Measurements from ENCODE around the gene EMC9.
A peak's percentile ranks its signal among the peaks of the same experiment; 100 is the strongest.
"Not testable (repeated sequence)": the region's sequence is repeated elsewhere in the genome, so short reads cannot be mapped to it uniquely, and the experiment has no call there.

EMC9 gene

GRCh38 chr14:24108336-24108874, 33.0 kb downstream of the EMC9 start:
- no peak for DNase-seq (ENCODE audit: low read depth in 2 of 2)

- no peak for DNase-seq (ENCODE audit: low read depth in 2 of 2)
Observed at GRCh38 chr14:24106672-24107271, 34.6 kb downstream of the EMC9 start.

- DNase-seq (ENCODE audit: low read depth in 2 of 2): not testable (repeated sequence)
Observed at GRCh38 chr14:24105609-24106239, 35.7 kb downstream of the EMC9 start.

GRCh38 chr14:24103451-24103850, 37.9 kb downstream of the EMC9 start:
- no peak for DNase-seq (ENCODE audit: low read depth in 2 of 2)

GRCh38 chr14:24102357-24103048, 38.9 kb downstream of the EMC9 start:
- no peak for DNase-seq (ENCODE audit: low read depth in 2 of 2)

- no peak for DNase-seq (ENCODE audit: low read depth in 2 of 2)
Observed at GRCh38 chr14:24100982-24101494, 40.4 kb downstream of the EMC9 start.

- DNase-seq (ENCODE audit: low read depth in 2 of 2): no peak
Observed at GRCh38 chr14:24100197-24100981, 41.0 kb downstream of the EMC9 start.

GRCh38 chr14:24098927-24099813, 42.2 kb downstream of the EMC9 start:
- DNase-seq (ENCODE audit: low read depth in 2 of 2): no peak

- no peak for DNase-seq (ENCODE audit: low read depth in 2 of 2)
Observed at GRCh38 chr14:24098229-24098926, 43.0 kb downstream of the EMC9 start.

GRCh38 chr14:24096545-24097181, 44.7 kb downstream of the EMC9 start:
- DNase-seq (ENCODE audit: low read depth in 2 of 2): no peak

- DNase-seq (ENCODE audit: low read depth in 2 of 2): peak; percentile 56 to 70
Observed at GRCh38 chr14:24095271-24096068, 45.9 kb downstream of the EMC9 start.

- no peak for DNase-seq (ENCODE audit: low read depth in 2 of 2)
Observed at GRCh38 chr14:24094841-24095270, 46.5 kb downstream of the EMC9 start.

- DNase-seq (ENCODE audit: low read depth in 2 of 2): peak; percentile 85 to 88
Observed at GRCh38 chr14:24093901-24094840, 47.2 kb downstream of the EMC9 start, which contains the start of gene PCK2. TSS of gene PCK2 (plus strand) at chr14:24094311. CDS start at chr14:24094406, 95 bp downstream.

GRCh38 chr14:24093207-24093900, 48.0 kb downstream of the EMC9 start:
- DNase-seq (ENCODE audit: low read depth in 2 of 2): no peak

GRCh38 chr14:24092505-24093206, 48.7 kb downstream of the EMC9 start:
- no peak for DNase-seq (ENCODE audit: low read depth in 2 of 2)

- DNase-seq (ENCODE audit: low read depth in 2 of 2): no peak
Observed at GRCh38 chr14:24092110-24092504, 49.3 kb downstream of the EMC9 start.

Measured in stimulated activated CD8-positive, alpha-beta memory T cell treated with anti-CD3 and anti-CD28 coated beads, Interleukin-2, amount 100 ng/mL, for 48 hours (primary cell).